Body of pancreas (tissue), 4 donors: ENCODE results near the gene SLC35D2.

Experiments
- CTCF ChIP-seq, 7 experiments: fragments of 450-650 bp in 4 of 7; fragments of 200-600 bp in 3 of 7; sonication (generic) in 3 of 7; IDR thresholded peaks; one replicate each; pipeline ENCODE4 v1.5.1; 2016 to 2019; ENCODE audit warnings: antibody characterized with exemption in 7 of 7
- POLR2A ChIP-seq, 3 donors: fragments of 450-650 bp; IDR thresholded peaks; one replicate each; pipeline ENCODE4 v1.6.1; 2016; ENCODE audit warnings: antibody characterized with exemption in 3 of 3, mild to moderate bottlenecking in 2 of 3

GRCh38 chr9:96340707-96341106 lies 42.8 kb downstream of the SLC35D2 start:
- TF ChIP-seq POLR2A (IDR thresholded peaks at IDR 0.05) (no peak), CTCF (IDR thresholded peaks at IDR 0.05) (no peak)
